A549 treated with RU486 at 1 μM for 4 hours (cell line): ENCODE results near the gene SULT2B1. TPM values are rescaled to one million over a fixed set of nuclear protein-coding genes. Genes with fewer than 3 reads are reported as not detected.

ENCODE experiments used
- total RNA-seq: library from RNA; stranded (reverse); fragments of 200-300 nt; extraction: Qiagen RNA extraction; gene quantifications from 5 replicates; pipeline ENCODE4 v1.2.3, GENCODE V29; 2022; ENCODE audit warnings: low read depth

SULT2B1 gene
- total RNA-seq = 14.1 to 20.7 TPM (median 15.9 TPM) in 5 replicates

DNA sequence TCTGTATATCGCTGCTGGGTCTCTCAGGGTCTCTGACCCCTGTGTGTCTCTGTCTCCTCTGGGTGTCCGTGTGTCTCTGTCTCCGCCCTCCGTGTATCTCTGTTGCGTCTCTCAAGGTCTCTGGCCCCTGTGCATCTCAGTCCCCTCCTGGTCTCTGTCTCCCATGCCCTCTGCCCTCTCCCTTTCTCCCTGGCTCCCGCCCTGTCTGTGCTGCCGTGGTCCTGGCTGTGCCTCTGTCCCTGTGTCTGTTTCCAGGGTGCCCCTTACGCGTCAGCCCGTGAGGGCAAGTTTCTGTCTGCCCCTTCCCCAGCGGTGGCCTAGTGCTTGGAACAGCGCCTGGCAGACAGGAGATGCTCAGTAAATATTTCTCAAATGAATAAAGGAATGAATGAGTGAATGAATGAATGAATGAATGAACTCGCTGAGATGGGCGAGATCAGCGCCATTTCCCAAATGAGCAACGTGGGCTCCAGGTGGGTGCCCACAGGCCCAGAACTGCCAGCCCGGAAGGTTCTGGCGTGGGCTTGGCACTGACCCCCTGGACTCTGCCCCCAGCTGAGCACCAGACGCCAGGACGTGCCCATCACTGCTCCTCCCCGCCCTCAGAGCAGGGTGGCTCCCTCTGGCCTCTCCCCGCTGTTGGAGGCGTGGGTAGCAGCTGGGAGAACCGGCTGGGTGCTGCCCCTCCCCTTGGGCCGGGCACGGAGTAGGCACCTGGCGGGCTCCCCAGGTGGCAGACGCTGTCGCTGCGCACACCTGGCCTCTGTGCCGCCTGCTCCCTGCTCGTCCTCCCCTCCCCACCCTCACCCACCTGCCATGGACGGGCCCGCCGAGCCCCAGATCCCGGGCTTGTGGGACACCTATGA, at the start of gene SULT2B1:
SULT2B1 (plus strand) TSS at position 736 of the 866 bp plus-strand sequence; CDS start at position 817, 81 bp downstream.

DNA sequence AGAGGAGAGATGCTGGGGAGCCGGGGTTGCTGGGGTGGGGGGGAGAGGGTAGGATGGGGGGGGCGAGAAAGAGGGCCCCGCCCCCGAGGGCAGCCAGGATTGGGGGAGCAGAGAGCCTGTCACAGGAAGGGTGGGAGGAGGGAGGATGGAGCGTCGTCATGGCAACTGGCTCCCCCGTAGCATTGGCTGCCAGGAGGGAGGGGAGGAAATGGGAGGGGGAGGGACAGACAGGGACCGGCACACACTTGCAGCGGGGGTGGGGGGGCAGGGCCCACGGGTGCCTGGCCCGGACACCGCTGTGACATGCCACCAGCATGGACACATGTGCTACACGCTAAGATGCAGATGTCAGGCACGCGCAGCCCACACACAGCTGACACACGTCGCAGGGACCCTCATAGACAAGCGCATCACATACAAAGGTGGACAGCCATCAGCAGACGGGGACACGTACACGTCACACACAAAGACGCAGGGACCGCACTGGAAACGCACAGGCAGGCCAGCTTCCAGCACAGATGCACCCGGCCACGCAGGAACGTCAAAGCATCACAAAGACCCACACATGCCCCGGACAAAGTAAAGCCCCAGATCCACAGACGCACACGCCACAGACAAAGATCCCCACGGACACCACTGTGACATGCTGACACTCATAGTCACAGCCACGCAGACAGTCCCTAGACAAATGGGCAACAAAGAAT, 40.0 kb upstream of the SULT2B1 start, which contains the start of gene LMTK3:
LMTK3 (minus strand) TSS at position 36 of the 704 bp plus-strand sequence. CDS start 259 bp downstream, outside the sequence.

DNA sequence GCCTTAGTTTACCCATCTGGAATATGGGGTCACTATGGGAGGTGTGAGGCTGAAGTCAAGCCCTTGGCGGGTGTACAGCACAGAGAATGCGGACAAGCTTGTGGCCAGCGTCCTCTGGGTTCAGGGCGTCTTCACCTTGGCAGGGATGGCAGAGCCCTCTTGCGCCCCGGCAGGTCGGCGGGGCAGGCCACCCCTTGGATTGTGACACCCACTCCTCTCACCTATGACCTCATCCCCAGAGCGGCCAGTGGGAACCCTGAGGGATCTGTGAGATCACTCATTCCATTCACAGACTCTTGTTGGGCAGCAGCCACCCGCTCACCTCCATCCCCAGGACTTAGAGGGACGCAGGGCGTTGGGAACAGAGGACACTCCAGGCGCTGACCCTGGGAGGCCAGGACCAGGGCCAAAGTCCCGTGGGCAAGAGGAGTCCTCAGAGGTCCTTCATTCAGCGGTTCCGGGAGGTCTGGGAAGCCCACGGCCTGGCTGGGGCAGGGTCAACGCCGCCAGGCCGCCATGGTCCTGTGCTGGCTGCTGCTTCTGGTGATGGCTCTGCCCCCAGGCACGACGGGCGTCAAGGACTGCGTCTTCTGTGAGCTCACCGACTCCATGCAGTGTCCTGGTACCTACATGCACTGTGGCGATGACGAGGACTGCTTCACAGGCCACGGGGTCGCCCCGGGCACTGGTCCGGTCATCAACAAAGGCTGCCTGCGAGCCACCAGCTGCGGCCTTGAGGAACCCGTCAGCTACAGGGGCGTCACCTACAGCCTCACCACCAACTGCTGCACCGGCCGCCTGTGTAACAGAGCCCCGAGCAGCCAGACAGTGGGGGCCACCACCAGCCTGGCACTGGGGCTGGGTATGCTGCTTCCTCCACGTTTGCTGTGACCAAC, 54.7 kb downstream of the SULT2B1 start, which contains the start of gene SPACA4:
SPACA4 (plus strand) TSS at position 280 of the 896 bp plus-strand sequence; CDS start at position 517, 237 bp downstream.

DNA sequence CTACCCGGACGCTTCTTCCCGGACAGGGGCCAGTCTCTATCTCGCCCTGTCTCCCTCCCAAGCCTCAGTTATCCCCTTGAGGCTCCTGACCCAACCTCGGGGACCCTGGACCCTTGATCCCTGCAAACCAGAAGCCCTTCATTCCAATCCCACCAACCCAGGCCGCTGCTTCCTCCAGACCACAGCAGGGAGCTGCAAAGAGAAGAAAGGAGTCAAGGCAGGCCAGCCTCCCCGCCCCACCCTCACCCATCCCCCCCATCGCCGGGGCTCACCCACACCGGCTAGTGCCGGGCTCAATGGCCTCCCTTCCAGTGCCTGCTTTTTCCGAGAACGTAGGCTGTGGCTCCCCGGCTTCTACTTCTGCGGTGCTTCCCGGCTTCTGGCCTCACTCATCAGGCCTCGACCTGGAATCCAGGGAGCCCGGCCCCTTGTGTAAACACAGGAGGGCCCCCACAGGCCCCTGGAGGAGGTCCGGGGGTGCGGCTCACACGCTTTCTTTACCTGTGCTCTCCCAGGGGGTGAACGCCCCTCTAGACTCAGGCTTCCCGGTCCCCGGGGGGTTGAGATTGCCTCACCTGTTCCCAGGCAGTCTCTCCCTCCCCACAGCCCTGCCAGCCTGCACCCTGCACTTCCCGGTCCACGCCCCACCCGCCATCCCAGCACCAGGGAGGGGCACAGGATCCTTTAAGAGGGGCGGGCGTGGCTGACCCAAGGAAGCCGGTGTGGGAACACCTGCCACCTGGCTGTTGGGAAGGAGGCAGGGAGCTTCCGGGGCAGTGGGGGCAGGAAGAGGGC, 62.7 kb downstream of the SULT2B1 start, which contains the start of gene FAM83E:
FAM83E (minus strand) TSS at position 641 of the 795 bp plus-strand sequence. CDS start 1,704 bp downstream, outside the sequence.

DNA sequence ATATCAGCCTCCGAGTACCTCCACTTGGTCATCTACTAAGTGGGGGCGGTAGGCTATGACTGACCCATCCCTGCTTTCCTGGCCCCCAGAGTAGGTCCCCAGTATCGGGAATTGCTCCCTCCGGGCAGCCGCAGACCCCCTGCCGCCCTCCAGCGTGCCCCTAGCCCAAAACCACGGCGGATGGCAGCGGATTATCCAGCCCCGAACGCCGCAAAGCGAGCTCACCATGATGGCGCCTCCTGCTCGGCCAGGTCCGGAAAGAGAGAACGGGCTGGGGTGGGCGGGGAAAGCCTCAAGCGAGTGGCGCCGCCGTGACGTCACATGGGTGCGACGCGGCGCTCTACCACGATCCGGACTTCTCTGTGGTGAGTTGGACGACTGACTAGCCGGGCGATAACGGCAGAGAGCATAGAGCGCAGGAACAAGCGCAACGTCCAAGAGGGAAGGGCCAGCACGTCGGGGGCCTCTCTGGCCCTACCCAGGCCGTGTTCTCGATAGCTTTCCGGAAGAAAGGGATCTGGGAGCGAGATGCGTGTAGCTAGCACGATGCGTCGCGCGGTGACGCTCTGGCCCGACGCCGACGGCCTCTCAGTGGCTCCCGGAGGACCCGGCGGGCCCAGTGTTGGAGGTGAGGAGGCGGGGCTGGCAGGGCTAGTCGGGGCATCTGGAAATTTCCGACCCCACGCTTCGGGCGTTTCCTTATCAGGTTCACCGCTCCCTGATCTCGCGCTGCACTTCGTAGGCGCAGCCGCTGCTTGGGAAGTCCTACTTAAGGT, 67.1 kb downstream of the SULT2B1 start, which contains the start of the genes RPL18 and SPHK2:
RPL18 (minus strand) TSS at position 263 of the 776 bp plus-strand sequence; CDS start at position 228, 35 bp downstream.
SPHK2 (plus strand) TSS at position 591 of the 776 bp plus-strand sequence. CDS start 1,009 bp downstream, outside the sequence.

DNA sequence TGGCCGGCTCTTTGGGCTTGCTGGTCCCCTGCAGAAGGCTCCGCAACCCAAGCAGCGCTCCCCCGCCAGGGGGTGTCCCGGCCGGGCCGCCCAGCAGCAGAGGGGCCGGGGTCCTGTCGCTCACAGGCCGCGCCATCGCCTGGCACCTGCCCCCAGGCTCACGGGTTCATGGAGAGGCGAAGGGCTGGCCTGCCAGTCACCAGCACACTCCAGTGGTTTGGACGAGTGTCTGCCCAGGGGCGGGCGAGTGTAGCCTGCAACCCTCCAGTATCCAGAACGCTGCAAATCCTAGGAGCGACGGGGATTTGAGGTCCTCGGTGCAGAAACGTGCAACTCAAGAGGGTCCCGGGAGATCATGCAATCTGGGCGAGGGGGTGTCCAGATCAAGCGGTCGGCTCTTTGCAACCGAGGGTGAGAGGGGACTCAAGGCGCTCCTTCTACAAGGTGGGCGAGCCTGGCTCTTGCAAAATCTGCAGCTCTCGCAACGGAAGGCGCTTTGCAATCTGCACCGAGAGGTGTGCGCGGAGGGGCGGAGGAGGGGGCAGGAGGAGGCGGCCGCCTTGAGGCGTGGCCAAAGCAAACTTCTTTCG, 85.0 kb downstream of the SULT2B1 start, which contains the start of gene DBP:
DBP (minus strand) TSS at position 521 of the 590 bp plus-strand sequence; CDS start at position 136, 385 bp downstream.

DNA sequence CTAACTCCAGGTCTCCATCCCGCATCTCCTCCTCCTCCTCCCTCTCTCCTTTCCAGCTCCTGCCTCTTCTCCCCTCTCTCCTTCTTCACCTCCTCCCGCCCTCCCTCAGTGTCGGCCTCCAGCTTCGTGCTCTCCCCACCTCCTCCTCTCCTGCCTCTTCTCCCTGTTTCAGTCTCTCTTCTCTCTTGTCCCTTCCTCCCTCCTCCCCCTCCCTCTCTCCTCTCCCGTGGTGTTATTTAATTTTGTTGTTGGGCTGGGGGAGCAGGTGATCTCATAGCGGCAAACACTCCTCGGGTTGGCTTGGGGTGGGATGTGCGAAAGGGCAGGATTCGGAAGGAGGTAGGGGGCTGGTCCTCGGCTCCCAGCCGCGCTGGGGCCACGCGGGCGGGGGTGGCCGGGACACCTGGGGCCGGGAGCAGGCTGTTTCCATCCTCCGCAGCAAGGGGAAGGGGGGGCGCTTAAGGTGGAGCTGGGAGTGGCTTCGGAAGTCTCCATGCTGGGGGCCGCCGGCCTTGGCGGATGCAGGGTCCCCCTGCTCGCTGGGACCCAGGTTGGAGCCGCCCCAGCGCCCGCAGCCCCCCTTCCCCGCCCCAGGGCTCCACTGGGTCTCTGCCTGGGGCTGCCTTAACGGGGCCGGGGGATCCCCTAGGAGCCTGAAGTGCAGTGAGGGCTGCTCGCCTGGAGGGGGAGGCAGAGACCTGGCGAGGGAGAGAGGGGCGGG, 94.2 kb downstream of the SULT2B1 start, which contains the start of gene CA11:
CA11 (minus strand) TSS at position 187 of the 721 bp plus-strand sequence. CDS start 555 bp downstream, outside the sequence.

Other genes with a start within 250 kb of the SULT2B1 start
- 441 to 494 TPM (median 477 TPM) in 5 replicates for gene EMP3, start 226.6 kb upstream of the SULT2B1 start, total RNA-seq
- gene TMEM143, start 188.2 kb upstream of the SULT2B1 start, total RNA-seq = 3.7 to 5.7 TPM (median 3.9 TPM) in 5 replicates
- gene SYNGR4, start 187.8 kb upstream of the SULT2B1 start, total RNA-seq = 1.9 to 4.4 TPM (median 3.1 TPM) in 5 replicates
- gene KDELR1, start 160.6 kb upstream of the SULT2B1 start, total RNA-seq = 354 to 463 TPM (median 436 TPM) in 5 replicates
- 7.3 to 11.8 TPM (median 10.0 TPM) in 5 replicates for gene GRIN2D, start 158.5 kb upstream of the SULT2B1 start, total RNA-seq
- 111 to 131 TPM (median 121 TPM) in 5 replicates for gene GRWD1, start 106.2 kb upstream of the SULT2B1 start, total RNA-seq
- gene KCNJ14, start 96.6 kb upstream of the SULT2B1 start, total RNA-seq = 1.1 to 2.0 TPM (median 1.2 TPM) in 5 replicates
- 51.2 to 62.6 TPM (median 58.0 TPM) in 5 replicates for gene CYTH2, start 82.8 kb upstream of the SULT2B1 start, total RNA-seq
- gene LMTK3, start 40.3 kb upstream of the SULT2B1 start, total RNA-seq = 2.1 to 4.7 TPM (median 4.2 TPM) in 5 replicates
- gene SPACA4, start 54.6 kb downstream of the SULT2B1 start, total RNA-seq = not detected in 5 replicates
- gene FAM83E, start 62.9 kb downstream of the SULT2B1 start, total RNA-seq = 0.17 to 0.27 TPM (median 0.24 TPM) in 4 of 5 replicates, not detected in the other
- gene RPL18, start 67.0 kb downstream of the SULT2B1 start, total RNA-seq = 3,160 to 3,604 TPM (median 3,243 TPM) in 5 replicates
- gene SPHK2, start 67.3 kb downstream of the SULT2B1 start, total RNA-seq = 9.4 to 16.7 TPM (median 15.5 TPM) in 5 replicates
- gene DBP, start 85.2 kb downstream of the SULT2B1 start, total RNA-seq = 2.0 to 3.3 TPM (median 2.7 TPM) in 5 replicates
- 9.7 to 13.2 TPM (median 10.6 TPM) in 5 replicates for gene CA11, start 94.0 kb downstream of the SULT2B1 start, total RNA-seq
- 0.19 to 0.30 TPM (median 0.23 TPM) in 5 replicates for gene NTN5, start 120.8 kb downstream of the SULT2B1 start, total RNA-seq
- not detected in 5 replicates for gene FUT2, start 143.8 kb downstream of the SULT2B1 start, total RNA-seq
- gene MAMSTR, start 167.6 kb downstream of the SULT2B1 start, total RNA-seq = 0.26 to 0.72 TPM (median 0.41 TPM) in 5 replicates
- 0.29 to 0.75 TPM (median 0.46 TPM) in 5 replicates for gene RASIP1, start 188.4 kb downstream of the SULT2B1 start, total RNA-seq
- not detected in 5 replicates for gene IZUMO1, start 194.7 kb downstream of the SULT2B1 start, total RNA-seq
- 0.06 to 0.13 TPM (median 0.07 TPM) in 5 replicates for gene FUT1, start 200.5 kb downstream of the SULT2B1 start, total RNA-seq
- not detected in 5 replicates for gene FGF21, start 203.4 kb downstream of the SULT2B1 start, total RNA-seq